ENCODE data around the gene PPP3R1. TPM values are rescaled to one million over a fixed set of nuclear protein-coding genes. Genes with fewer than 3 reads are reported as not detected.
A peak's percentile ranks its signal among the peaks of the same experiment; 100 is the strongest.

PPP3R1 gene, protein sequence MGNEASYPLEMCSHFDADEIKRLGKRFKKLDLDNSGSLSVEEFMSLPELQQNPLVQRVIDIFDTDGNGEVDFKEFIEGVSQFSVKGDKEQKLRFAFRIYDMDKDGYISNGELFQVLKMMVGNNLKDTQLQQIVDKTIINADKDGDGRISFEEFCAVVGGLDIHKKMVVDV
- total RNA-seq = 57.7 TPM

DNA sequence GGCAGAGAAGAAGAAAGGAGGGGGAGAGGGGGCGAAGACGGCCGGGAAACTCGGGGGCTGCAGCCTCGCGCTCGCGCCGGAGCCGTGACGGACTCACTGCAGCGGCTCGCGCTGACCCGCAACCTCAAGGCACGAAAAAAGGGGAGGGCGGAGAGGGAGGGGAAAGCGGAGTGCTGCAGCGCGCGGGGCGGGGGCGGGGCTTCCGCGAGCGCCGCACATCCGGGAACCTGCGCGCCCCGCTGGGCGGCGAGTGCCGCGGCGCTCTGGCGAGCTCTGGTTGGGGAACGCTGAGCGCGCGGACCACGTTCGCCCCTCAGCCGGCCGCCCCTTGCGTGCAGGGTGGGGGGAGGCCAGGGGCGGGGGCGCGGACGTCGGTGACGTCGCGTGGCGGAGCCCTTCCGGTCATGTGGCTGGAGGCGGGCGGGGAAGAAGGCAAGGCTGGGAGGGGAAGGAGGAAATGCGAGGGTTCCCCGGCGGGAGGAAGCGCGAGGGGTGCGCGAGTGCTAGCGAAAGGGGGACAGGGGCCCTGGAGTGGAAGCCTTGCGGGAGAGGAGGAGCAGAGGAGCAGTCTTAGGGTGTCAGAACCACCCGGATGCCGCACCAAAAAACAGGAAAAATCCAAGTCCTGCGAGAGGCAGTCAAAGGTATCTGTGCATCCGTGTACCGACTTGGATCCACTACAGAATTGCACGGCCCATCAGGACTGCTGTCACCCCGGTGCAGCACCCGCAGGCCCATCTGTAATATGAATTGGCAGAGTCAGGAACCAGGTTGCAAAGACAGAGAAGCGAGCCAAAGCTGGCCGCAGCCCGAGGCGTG, at the start of gene PPP3R1:
Gene PPP3R1 (minus strand): TSS at position 133 of the 819 bp plus-strand sequence. CDS start 405 bp downstream, outside the sequence.
- DNase-seq (ENCODE audit: low spot score) = peak; percentile 97

DNA sequence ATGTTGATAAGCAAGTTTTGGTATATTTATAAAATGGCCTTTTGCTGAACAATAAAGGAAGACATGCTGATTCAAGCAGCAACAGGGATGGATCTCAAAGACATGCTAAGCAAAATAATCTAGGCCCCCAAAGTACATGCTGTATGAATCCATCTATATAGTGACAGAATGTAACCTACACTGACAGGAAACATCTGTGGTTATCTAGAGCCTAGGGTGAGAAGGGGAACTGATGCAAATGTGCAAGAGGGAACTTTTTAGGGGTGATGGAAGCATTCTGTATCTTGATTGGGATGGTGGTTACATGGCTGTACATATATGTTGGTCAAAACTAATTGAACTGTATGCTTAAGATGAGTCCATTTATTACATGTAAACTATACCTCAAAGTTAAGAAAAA, 43.2 kb upstream of the PPP3R1 start:
- DNase-seq (ENCODE audit: low spot score) = no peak

DNA sequence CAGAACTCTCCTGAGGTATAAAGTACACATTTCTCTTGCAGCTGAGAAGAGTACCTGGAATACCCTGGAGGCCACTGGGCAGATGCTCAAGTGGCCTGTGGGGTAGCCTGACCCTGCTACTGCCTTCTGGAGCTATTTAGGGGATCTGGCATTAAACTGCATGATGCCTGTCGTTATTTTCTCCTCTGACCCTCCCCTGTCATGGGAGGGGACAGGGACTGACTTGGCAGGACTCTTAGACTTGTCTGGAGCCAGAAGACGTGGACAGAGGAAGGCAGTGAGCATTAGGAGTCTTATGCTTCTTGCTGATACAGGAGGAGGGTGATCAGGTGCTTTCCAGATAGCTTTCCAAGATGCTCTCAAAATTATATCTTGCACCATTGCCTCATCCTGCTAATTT, 42.6 kb upstream of the PPP3R1 start:
- no peak for DNase-seq (ENCODE audit: low spot score)

- DNase-seq (ENCODE audit: low spot score) = no peak
Observed at GRCh38 chr2:68294187-68294586, 41.9 kb upstream of the PPP3R1 start.

DNA sequence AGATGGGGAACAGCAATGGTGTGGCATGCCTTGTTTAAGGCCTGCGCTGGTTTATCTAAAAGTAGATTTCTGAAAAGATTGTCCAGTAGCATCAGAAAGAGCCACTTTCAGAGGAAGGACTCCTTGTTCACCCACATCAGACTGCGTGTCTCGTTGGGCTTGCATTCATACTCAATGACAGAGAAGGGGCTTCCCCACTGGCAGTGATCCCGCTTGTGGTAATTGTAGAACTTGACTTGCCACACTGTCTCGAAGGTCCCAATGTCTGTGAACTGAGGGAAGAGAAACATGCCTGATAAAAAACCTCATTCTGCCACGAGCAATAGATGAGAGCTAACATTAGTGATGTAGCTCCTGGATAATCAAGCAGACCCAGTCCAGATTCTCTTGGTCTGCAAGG, 41.4 kb upstream of the PPP3R1 start:
- DNase-seq (ENCODE audit: low spot score) = no peak

DNA sequence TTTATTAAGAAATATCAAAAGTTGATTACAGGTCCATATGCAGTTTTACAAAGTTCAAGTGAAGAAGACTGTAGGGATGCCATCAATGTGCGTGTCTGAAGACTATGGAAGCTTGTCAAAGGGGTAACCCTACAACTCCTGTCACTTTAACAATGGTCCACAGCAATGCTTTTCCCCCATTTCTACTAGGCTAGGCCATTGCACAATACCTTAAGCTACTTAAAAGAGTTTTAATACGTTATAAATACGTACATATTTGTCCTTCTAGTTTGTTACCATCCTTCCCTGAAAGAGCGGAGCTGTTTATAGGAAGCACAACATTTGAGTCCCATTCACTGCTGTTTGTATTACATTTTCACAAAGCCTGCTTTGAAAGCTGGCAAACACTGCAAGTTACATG, 40.7 kb upstream of the PPP3R1 start:
- DNase-seq (ENCODE audit: low spot score) = no peak

DNA sequence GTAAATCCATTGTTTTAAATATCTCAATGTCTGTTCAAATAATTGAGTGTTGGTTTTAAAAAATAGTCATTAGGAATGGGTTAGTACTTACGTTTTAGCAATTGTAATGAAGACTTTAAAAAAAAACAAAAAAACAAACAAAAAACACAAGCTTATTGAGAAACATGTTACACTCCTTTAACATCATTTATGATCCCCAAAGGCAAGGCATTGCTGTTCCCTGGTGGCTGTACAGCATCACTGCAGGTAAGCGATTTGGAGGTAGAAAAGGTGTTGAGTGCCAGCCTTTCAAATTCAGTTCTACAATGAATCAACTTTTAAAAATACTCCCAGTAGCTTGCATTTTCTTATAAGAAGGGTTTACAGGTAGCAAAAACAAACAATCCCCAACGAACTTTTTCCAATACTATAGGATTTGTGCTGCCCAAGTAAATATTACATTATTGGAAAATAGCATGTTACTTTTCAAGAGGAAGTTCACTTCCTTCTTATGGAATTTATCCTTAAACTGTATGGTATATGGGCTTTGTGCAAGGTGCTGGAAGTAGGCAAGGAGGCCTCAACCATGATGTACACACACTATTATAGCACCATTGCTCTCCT, 39.9 kb upstream of the PPP3R1 start:
- no peak for DNase-seq (ENCODE audit: low spot score)

DNA sequence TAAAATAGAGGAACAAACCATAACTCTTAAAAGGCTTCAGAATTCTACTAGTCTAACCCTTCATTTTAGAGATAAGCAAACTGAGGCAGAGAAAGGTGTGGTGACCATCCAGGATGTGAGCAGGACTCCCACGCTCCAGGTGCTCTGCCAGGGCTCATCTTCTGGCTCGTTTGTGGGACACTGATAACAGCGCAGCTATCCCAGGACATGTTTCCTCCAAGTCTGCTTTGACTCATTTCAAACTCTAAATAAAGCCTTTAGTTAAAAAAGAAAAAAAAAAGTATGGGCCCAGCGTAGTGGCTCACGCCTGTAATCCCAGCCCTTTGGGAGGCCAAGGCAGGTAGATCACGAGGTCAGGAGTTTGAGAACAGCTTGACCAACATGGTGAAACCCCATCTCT, 39.0 kb upstream of the PPP3R1 start:
- no peak for DNase-seq (ENCODE audit: low spot score)

- no peak for DNase-seq (ENCODE audit: low spot score)
Observed at GRCh38 chr2:68290901-68291300, 38.6 kb upstream of the PPP3R1 start.

DNA sequence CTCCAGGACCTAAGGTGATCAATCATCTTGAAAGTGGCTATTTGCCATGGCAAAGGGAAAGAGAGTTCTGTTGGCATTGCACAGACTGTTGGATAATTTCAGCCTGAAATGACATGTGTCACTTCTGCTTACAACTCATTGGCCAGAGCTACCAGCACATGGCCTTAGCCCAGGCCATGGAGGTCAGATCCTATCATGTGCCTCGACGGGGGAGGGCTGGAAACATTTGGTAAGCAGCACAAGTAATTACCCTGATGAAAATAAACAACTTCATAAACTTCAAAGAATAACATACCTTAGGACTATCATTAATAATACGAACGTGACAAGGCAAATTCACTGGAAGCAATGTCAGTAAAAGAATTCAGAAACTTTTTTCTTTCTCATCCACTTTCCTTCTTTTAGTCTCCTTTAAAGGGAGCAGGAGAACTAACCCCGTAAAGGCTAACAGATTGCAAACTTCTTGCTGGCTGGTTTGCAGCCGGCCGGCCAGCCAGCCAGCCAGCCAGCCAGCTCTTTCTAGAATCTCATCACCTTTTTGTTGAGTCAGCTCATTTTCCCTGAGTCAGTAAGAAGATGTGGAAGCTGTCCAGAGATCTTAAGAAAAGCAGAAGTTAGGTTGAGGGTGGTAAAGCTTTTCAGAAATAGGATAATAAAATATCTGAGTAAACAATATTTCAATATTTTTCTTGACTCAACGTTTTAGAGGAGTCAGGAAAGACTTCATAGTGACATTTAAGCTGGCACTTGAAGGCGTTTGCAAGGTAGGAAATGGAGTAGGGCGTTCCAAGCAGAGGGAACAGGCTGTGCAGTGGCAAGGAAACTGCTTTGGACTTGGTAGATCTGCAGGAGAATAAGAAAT, 35.5 kb upstream of the PPP3R1 start:
- DNase-seq (ENCODE audit: low spot score) = no peak

DNA sequence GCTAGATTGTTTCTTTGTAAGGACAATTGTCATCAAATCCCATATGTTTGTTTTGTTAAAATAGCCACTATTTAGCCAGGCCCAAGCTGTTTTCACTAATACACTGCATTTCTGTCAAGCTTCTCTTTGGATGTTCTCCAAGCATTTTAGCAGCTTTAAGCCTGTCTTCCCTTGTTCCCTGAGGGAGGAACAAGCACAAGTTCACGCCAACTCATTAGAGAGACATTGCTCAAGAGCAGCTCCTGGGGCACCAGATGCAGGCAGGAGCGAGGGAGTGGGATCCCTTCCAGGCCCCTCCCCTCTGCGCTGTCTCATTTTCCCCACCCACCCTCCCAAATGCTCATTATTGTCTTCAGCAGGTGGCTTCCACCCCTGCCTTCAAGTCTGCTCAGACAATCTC, 32.6 kb upstream of the PPP3R1 start:
- no peak for DNase-seq (ENCODE audit: low spot score)

GRCh38 chr2:68283419-68283812, 31.1 kb upstream of the PPP3R1 start:
- DNase-seq (ENCODE audit: low spot score) = no peak

GRCh38 chr2:68282811-68283418, 30.6 kb upstream of the PPP3R1 start:
- DNase-seq (ENCODE audit: low spot score) = no peak

DNA sequence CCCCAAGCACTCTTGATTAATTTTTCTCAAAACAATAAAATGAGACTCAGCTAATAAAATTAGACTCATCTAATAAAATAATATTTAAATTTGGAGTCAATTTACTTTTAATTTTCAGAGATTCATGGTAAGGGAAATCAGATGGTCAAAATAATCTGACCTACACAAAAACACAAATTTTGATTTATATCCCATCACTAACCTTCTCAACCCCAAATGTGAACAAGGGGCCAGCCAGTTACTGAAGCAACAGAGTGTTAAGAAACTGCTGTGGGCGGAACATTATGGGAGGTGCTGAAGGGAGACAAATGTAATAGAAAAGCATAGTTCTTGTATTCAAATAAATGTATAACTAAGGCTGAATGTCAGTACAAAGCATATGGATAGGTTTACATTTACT, 28.5 kb upstream of the PPP3R1 start:
- no peak for DNase-seq (ENCODE audit: low spot score)

DNA sequence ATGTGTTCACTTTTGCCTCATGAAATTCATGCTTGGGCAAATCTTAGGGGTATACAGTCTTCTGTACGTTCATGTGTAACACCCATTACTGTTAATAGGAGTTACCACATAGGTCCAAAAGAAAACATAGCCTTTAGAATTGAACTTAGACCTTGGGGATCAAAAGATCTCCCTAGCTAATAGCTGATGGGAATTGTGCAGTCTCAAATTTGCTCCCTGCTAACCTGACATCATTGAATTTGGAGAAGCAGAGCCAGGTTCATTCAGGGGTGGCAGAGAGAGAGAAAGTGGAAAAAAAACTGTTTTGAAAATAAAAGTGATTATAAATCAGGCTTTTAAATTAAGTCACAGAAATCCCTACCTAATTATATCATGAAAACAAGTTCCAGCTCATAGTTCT, 28.0 kb upstream of the PPP3R1 start:
- DNase-seq (ENCODE audit: low spot score) = no peak

GRCh38 chr2:68279691-68280090, 27.4 kb upstream of the PPP3R1 start:
- no peak for DNase-seq (ENCODE audit: low spot score)

- DNase-seq (ENCODE audit: low spot score) = no peak
Observed at GRCh38 chr2:68278169-68278568, 25.8 kb upstream of the PPP3R1 start.

GRCh38 chr2:68274022-68274421, 21.7 kb upstream of the PPP3R1 start:
- no peak for DNase-seq (ENCODE audit: low spot score)

DNA sequence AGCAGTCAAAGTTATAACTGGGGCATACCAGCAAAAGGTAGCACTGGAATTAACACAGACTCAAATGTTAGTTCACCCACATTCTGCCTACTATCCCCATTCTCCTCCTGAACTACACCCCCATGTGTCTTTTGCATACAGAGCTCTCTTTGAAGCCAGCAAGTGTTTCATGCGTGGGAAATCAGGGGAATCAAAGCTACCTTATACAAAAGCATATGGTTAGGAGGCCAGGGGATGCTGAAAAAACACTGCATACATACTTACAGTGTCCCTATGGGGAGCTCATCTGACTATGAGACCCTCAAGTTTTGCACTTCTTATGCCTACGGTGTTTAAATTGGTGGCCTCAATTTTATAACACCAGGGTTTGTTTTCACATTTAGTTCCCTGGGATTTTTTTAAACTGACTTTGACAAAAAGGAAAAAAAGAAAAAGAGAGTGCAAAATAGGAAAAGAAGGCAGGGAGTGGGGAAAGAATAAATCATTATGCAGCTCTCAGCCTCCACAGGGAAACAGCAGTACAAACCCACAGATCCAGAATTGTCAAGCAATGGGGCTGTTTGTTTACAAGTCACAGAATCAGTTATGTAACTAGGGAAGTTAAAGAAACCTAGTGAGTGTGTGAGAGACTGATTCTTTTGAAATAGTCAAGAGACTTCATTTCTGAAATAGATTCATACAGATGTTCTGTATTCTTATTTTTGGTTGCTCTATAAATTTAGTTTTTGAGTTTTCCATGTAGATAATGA, 20.1 kb upstream of the PPP3R1 start:
- DNase-seq (ENCODE audit: low spot score) = no peak

- no peak for DNase-seq (ENCODE audit: low spot score)
Observed at GRCh38 chr2:68266655-68267054, 14.3 kb upstream of the PPP3R1 start.

DNA sequence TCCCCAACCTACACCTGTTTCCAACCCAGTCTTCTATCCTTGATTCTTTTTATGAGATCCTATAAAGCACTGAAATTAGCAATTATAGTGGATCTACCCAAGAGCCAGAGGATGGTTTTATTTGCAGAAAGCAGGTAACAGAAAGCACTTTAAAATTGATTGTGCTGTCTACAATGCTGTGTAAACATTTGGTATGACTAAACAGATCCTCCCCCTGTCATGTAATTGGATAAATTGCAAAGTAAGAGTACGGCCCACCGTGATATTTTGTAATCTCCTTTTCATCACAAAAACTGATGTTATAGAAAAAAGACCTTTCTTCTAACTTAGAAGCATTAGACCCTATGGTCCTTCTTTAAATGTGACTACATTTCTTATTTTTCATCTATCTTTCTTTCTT, 11.3 kb upstream of the PPP3R1 start:
- no peak for DNase-seq (ENCODE audit: low spot score)

Data from ureter (tissue), 1 donor.